Mammary epithelial cell (primary cell): Measurements from ENCODE around the gene HS3ST1.

Source experiments
- CTCF ChIP-seq, 2 donors: IDR thresholded peaks in 1 of 2; conservative IDR thresholded peaks in 1 of 2; 2 replicates each; pipeline ENCODE4 v1.5.1; 2011 to 2012; ENCODE audit warnings: inconsistent platforms in 2 of 2, low read length in 2 of 2, mild to moderate bottlenecking in 2 of 2, control low read depth in 1 of 2, low read depth in 1 of 2; ENCODE audit not compliant: insufficient read depth in 1 of 2; ENCODE audit errors: extremely low read depth in 1 of 2
- EZH2 ChIP-seq: IDR thresholded peaks from 2 replicates; pipeline ENCODE4 v1.6.1; 2012; ENCODE audit warnings: low read length, inconsistent platforms, borderline replicate concordance

GRCh38 chr4:11421116-11421515 lies 7.6 kb downstream of the HS3ST1 start:
- TF ChIP-seq CTCF (conservative IDR thresholded peaks at IDR 0.05 in 1 of 2, IDR thresholded peaks at IDR 0.05 in 1 of 2; ENCODE audit: extremely low read depth in 1 of 2, insufficient read depth in 1 of 2, low read depth in 1 of 2, low read length in 2 of 2) = no peak
- no peak for TF ChIP-seq EZH2
